ENCODE measurements around the gene GP5. TPM values are rescaled to one million over a fixed set of nuclear protein-coding genes. Genes with fewer than 3 reads are reported as not detected.

The GP5 gene
- total RNA-seq, 2 experiments from 2014 or later = 3.3 TPM

GRCh38 chr3:194431554-194431953 lies 32.5 kb upstream of the GP5 start:
- CTCF ChIA-PET = no interaction called here

GRCh38 chr3:194425399-194425798 lies 26.3 kb upstream of the GP5 start:
- H3K9me3 Mint-ChIP-seq = no peaks in the 10 kb centered on the region
- H3K4me1 Mint-ChIP-seq (ENCODE audit: low read depth) = no peaks in the 10 kb centered on the region
- DNase-seq (no peak), ATAC-seq (ENCODE audit: poor library complexity) (no peak)
- peaks cover 82% of the 10 kb centered on the region for H3K36me3 Mint-ChIP-seq (ENCODE audit: low read depth)
- Histone ChIP-seq H3K27ac (ENCODE audit: low read depth in 1 of 2, low read length in 2 of 2) (no peak overlapping the region), H3K27me3 (ENCODE audit: control insufficient read depth in 1 of 2, insufficient read depth in 2 of 2, low read length in 2 of 2) (no peaks in the 10 kb centered on the region), H3K36me3 (ENCODE audit: insufficient read depth, low read length) (peaks cover 67% of the 10 kb centered on the region), H3K4me1 (ENCODE audit: insufficient read depth, low read length) (no peaks in the 10 kb centered on the region), H3K4me3 (ENCODE audit: low read length) (no peak overlapping the region), H3K9me3 (ENCODE audit: control insufficient read depth in 1 of 2, insufficient read depth in 1 of 2, low read length in 2 of 2) (no peaks in the 10 kb centered on the region)
- CTCF ChIA-PET = no interaction called here
- no peaks in the 10 kb centered on the region for H3K27me3 Mint-ChIP-seq
- H3K4me3 Mint-ChIP-seq = no peak overlapping the region
- intact Hi-C loops (cut with DNase I, micrococcal nuclease) = no loop called here
- H3K27ac Mint-ChIP-seq = no peak overlapping the region
- no peak for TF ChIP-seq CTCF (IDR thresholded peaks at IDR 0.05)
- POLR2A ChIA-PET = no interaction called here

More at GRCh38 chr3:194431554-194431953, 32.5 kb upstream of the GP5 start:
- DNase-seq (no peak), ATAC-seq (ENCODE audit: poor library complexity) (no peak)
- Mint-ChIP-seq H3K27me3 (no peaks in the 10 kb centered on the region), H3K4me3 (no peak overlapping the region), H3K36me3 (ENCODE audit: low read depth) (peaks cover 94% of the 10 kb centered on the region), H3K27ac (no peak overlapping the region), H3K9me3 (no peaks in the 10 kb centered on the region), H3K4me1 (ENCODE audit: low read depth) (no peaks in the 10 kb centered on the region)
- intact Hi-C loops (cut with DNase I, micrococcal nuclease) = no loop called here
- no peak overlapping the region for H3K27ac ChIP-seq (ENCODE audit: low read depth in 1 of 2, low read length in 2 of 2)
- peaks cover 78% of the 10 kb centered on the region for H3K36me3 ChIP-seq (ENCODE audit: insufficient read depth, low read length)
- POLR2A ChIA-PET = no interaction called here
- no peak overlapping the region for H3K4me3 ChIP-seq (ENCODE audit: low read length)
- H3K27me3 ChIP-seq (ENCODE audit: control insufficient read depth in 1 of 2, insufficient read depth in 2 of 2, low read length in 2 of 2) = no peaks in the 10 kb centered on the region
- no peaks in the 10 kb centered on the region for H3K4me1 ChIP-seq (ENCODE audit: insufficient read depth, low read length)
- H3K9me3 ChIP-seq (ENCODE audit: control insufficient read depth in 1 of 2, insufficient read depth in 1 of 2, low read length in 2 of 2) = no peaks in the 10 kb centered on the region
- TF ChIP-seq CTCF (IDR thresholded peaks at IDR 0.05) = no peak

GRCh38 chr3:194424953-194425352 lies 25.9 kb upstream of the GP5 start:
- H3K27ac Mint-ChIP-seq = no peak overlapping the region
- no peak overlapping the region for H3K4me3 ChIP-seq (ENCODE audit: low read length)
- no peaks in the 10 kb centered on the region for H3K27me3 Mint-ChIP-seq
- no peak overlapping the region for H3K4me3 Mint-ChIP-seq
- no peaks in the 10 kb centered on the region for H3K27me3 ChIP-seq (ENCODE audit: control insufficient read depth in 1 of 2, insufficient read depth in 2 of 2, low read length in 2 of 2)
- no peaks in the 10 kb centered on the region for H3K4me1 ChIP-seq (ENCODE audit: insufficient read depth, low read length)
- H3K27ac ChIP-seq (ENCODE audit: low read depth in 1 of 2, low read length in 2 of 2) = no peak overlapping the region
- ATAC-seq (ENCODE audit: poor library complexity) = no peak
- peaks cover 66% of the 10 kb centered on the region for H3K36me3 ChIP-seq (ENCODE audit: insufficient read depth, low read length)
- no peak for DNase-seq
- H3K36me3 Mint-ChIP-seq (ENCODE audit: low read depth) = peaks cover 82% of the 10 kb centered on the region
- CTCF ChIA-PET = no interaction called here
- POLR2A ChIA-PET = no interaction called here
- no peaks in the 10 kb centered on the region for H3K9me3 Mint-ChIP-seq
- intact Hi-C loops (cut with DNase I, micrococcal nuclease) = no loop called here
- no peaks in the 10 kb centered on the region for H3K4me1 Mint-ChIP-seq (ENCODE audit: low read depth)
- H3K9me3 ChIP-seq (ENCODE audit: control insufficient read depth in 1 of 2, insufficient read depth in 1 of 2, low read length in 2 of 2) = no peaks in the 10 kb centered on the region
- no peak for TF ChIP-seq CTCF (IDR thresholded peaks at IDR 0.05)

All from CD4-positive, alpha-beta T cell (primary cell).